ENCODE results near the gene NSD1.

- TF ChIP-seq EP300 (IDR thresholded peaks at IDR 0.05; ENCODE audit: borderline replicate concordance) (no peak), TEAD4 (IDR thresholded peaks at IDR 0.05) (no peak), MAX (IDR thresholded peaks at IDR 0.05) (no peak), TAF1 (IDR thresholded peaks at IDR 0.05; ENCODE audit: low read depth) (no peak), EGR1 (IDR thresholded peaks at IDR 0.05) (no peak), CREB1 (IDR thresholded peaks at IDR 0.05; ENCODE audit: low read depth) (no peak), REST (IDR thresholded peaks at IDR 0.05; ENCODE audit: low read depth) (no peak), USF1 (IDR thresholded peaks at IDR 0.05) (no peak), NFIC (IDR thresholded peaks at IDR 0.05) (no peak), RAD21 (IDR thresholded peaks at IDR 0.05; ENCODE audit: low read depth) (no peak)
Observed at GRCh38 chr5:177175336-177175735, 41.8 kb downstream of the NSD1 start.
